Measurements from ENCODE around the gene LETM1. TPM values are rescaled to one million over a fixed set of nuclear protein-coding genes. Genes with fewer than 3 reads are reported as not detected.

The LETM1 gene
- total RNA-seq, 1 donor from 2014 or later: 109 TPM

- DNase-seq (ENCODE audit: low read depth) (no peak), FAIRE-seq (no peak)
- no peak overlapping the region for H3K4me3 ChIP-seq (ENCODE audit: low read depth, low read length)
- no peaks in the 10 kb centered on the region for H3K27me3 ChIP-seq (ENCODE audit: control insufficient read depth, insufficient read depth, low read length)
- H3K36me3 ChIP-seq (ENCODE audit: control insufficient read depth, insufficient read depth, low read length): peaks cover 14% of the 10 kb centered on the region
- TF ChIP-seq CTCF (IDR thresholded peaks at IDR 0.05; ENCODE audit: insufficient read depth, low read length, severe bottlenecking): no peak
These were observed 63.7 kb downstream of the LETM1 start for GRCh38 chr4:1792158-1792831.

GRCh38 chr4:1790005-1790404 is 66.0 kb downstream of the LETM1 start:
- DNase-seq (ENCODE audit: low read depth) (peak; percentile 71), FAIRE-seq (peak; percentile 88)
- peaks cover 1% of the 10 kb centered on the region for H3K27me3 ChIP-seq (ENCODE audit: control insufficient read depth, insufficient read depth, low read length)
- TF ChIP-seq CTCF (IDR thresholded peaks at IDR 0.05; ENCODE audit: insufficient read depth, low read length, severe bottlenecking): no peak
- no peak overlapping the region for H3K4me3 ChIP-seq (ENCODE audit: low read depth, low read length)
- no peaks in the 10 kb centered on the region for H3K36me3 ChIP-seq (ENCODE audit: control insufficient read depth, insufficient read depth, low read length)

- H3K36me3 ChIP-seq (ENCODE audit: control insufficient read depth, insufficient read depth, low read length): no peaks in the 10 kb centered on the region
- peaks cover 1% of the 10 kb centered on the region for H3K27me3 ChIP-seq (ENCODE audit: control insufficient read depth, insufficient read depth, low read length)
- no peak for TF ChIP-seq CTCF (IDR thresholded peaks at IDR 0.05; ENCODE audit: insufficient read depth, low read length, severe bottlenecking)
- no peak overlapping the region for H3K4me3 ChIP-seq (ENCODE audit: low read depth, low read length)
- DNase-seq (ENCODE audit: low read depth) (peak; percentile 68), FAIRE-seq (no peak)
These were observed 66.4 kb downstream of the LETM1 start for GRCh38 chr4:1789552-1789951.

- H3K36me3 ChIP-seq (ENCODE audit: control insufficient read depth, insufficient read depth, low read length): no peaks in the 10 kb centered on the region
- no peak for FAIRE-seq
- no peak for TF ChIP-seq CTCF (IDR thresholded peaks at IDR 0.05; ENCODE audit: insufficient read depth, low read length, severe bottlenecking)
- peaks cover 1% of the 10 kb centered on the region for H3K27me3 ChIP-seq (ENCODE audit: control insufficient read depth, insufficient read depth, low read length)
- no peak for DNase-seq (ENCODE audit: low read depth)
- no peak overlapping the region for H3K4me3 ChIP-seq (ENCODE audit: low read depth, low read length)
These were observed 67.5 kb downstream of the LETM1 start for GRCh38 chr4:1788254-1788973.

GRCh38 chr4:1787411-1788077 is 68.4 kb downstream of the LETM1 start:
- DNase-seq (ENCODE audit: low read depth) (no peak), FAIRE-seq (no peak)
- H3K4me3 ChIP-seq (ENCODE audit: low read depth, low read length): no peak overlapping the region
- TF ChIP-seq CTCF (IDR thresholded peaks at IDR 0.05; ENCODE audit: insufficient read depth, low read length, severe bottlenecking): no peak
- H3K36me3 ChIP-seq (ENCODE audit: control insufficient read depth, insufficient read depth, low read length): no peaks in the 10 kb centered on the region
- peaks cover 1% of the 10 kb centered on the region for H3K27me3 ChIP-seq (ENCODE audit: control insufficient read depth, insufficient read depth, low read length)
